Measurements from ENCODE around the gene CRACDL.

The CRACDL gene

DNA sequence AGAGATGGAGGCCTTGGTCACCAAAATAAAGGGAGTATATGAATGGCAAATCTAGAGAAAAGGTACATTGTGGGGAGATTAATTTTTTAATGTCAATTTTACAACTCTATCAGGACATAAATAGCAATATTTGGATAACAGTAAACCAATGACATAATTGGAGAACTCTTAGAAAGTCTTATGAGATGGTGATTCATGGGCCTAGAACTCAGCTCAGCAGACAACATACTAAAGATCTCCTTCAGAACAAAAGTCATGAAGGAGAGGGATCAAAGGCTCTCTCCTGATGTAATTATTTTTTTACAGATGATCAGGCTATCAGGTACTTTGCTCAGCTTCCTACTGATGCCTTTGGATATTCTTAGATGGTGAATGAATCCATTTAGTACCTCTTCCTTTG, 90.0 kb downstream of the CRACDL start:
- TF ChIP-seq FOXK2 (IDR thresholded peaks at IDR 0.05) (no peak), NFRKB (IDR thresholded peaks at IDR 0.05) (no peak), SP1 (IDR thresholded peaks at IDR 0.05) (no peak), ELF4 (IDR thresholded peaks at IDR 0.05) (no peak), FOXM1 (IDR thresholded peaks at IDR 0.05; ENCODE audit: borderline replicate concordance) (no peak), SUZ12 (IDR thresholded peaks at IDR 0.05) (no peak)
- TF ChIP-seq, protein P1, sequence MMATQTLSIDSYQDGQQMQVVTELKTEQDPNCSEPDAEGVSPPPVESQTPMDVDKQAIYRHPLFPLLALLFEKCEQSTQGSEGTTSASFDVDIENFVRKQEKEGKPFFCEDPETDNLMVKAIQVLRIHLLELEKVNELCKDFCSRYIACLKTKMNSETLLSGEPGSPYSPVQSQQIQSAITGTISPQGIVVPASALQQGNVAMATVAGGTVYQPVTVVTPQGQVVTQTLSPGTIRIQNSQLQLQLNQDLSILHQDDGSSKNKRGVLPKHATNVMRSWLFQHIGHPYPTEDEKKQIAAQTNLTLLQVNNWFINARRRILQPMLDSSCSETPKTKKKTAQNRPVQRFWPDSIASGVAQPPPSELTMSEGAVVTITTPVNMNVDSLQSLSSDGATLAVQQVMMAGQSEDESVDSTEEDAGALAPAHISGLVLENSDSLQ (IDR thresholded peaks at IDR 0.05) = no peak
- ChIA-PET CTCF (no interaction called here), POLR2A (no interaction called here)
- no peak for DNase-seq (ENCODE audit: extremely low spot score)

DNA sequence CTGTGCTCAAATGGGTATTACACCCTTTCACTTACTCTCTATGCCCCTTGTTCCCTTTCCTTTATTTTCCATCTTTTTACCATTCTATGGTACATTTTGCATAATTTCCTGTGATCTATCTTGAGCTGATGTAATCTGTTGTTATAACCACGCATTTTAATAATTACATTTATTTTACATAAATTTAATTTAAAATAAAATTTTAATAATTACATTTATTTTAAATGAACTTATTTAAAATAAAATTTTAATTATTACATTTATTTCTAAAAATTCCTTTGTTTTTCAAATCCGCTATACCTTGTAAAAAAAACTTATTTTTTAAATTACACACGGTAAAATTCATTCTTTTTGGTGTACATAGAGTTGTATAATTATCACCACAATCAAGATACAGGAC, 93.9 kb downstream of the CRACDL start:
- TF ChIP-seq L3MBTL2 (conservative IDR thresholded peaks at IDR 0.05) = no peak
- TF ChIP-seq, protein P1 (IDR thresholded peaks at IDR 0.05) = no peak
- no peak for TF ChIP-seq ELF4 (IDR thresholded peaks at IDR 0.05)
- TF ChIP-seq ZNF384 (IDR thresholded peaks at IDR 0.05) = no peak
- TF ChIP-seq NFRKB (IDR thresholded peaks at IDR 0.05) = no peak
- no peak for TF ChIP-seq FOXK2 (IDR thresholded peaks at IDR 0.05)
- TF ChIP-seq LEF1 (IDR thresholded peaks at IDR 0.05; ENCODE audit: borderline replicate concordance) = no peak
- no peak for TF ChIP-seq FOXA1 (IDR thresholded peaks at IDR 0.05)
- POLR2A ChIA-PET = no interaction called here
- CTCF ChIA-PET = no interaction called here

DNA sequence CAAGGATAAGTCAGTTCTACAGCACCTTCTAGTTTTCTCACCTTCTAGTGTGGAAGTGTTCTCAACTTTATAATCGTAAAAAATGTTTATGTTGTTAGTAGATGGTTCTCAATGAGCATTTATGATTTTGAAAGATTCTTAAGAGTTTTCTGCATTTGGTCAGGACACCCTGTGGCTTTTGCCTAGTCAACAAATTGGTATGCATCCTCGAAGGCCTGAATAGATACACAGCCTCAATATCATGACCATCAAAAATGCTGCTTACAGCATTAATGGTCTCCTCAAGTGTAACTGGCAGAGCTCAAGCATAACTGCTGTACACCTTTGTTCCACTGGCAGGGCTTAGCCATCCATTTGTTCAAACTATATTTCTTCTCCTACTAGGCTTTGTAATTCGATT, 96.7 kb downstream of the CRACDL start:
- DNase-seq (ENCODE audit: extremely low spot score) = no peak
- ChIA-PET POLR2A (no interaction called here), CTCF (interaction anchor here (1.2 kb wide), 1 partner anchor 190 kb away, joined by 6 read pairs; no protein-coding TSS in a partner anchor)
- TF ChIP-seq FOXK2 (IDR thresholded peaks at IDR 0.05) = no peak

More for the DNA sequence above, 93.9 kb downstream of the CRACDL start:
- no peak for DNase-seq (ENCODE audit: extremely low spot score)

DNA sequence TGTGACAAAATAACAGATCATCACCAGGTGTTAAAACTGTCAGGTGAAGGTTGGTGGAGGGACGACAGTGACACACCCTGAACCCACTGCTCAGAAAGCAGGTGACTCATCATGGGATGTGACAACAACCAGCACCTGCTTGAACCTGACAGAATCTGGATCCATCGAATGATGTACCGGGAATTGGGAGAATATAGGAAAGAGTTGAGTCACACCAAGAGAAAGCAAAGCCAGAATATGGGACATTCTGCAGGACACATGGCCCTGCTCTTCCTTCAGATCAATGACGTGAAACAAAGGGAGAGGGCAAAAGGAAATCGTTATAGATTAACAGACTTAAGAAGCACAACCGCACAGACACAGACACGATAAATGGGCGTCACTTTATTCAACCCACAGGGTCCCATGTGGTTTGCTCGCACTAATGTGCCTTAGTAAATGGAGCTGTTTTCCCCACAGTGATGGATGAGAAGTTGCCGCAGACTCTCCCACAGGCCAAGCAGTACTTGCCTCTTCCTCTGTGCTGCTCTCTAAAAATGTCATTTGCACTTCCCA, 100.1 kb downstream of the CRACDL start:
- no peak for DNase-seq (ENCODE audit: extremely low spot score)
- no peak for TF ChIP-seq HDGF (IDR thresholded peaks at IDR 0.05; ENCODE audit: borderline replicate concordance)
- no peak for TF ChIP-seq ELF4 (IDR thresholded peaks at IDR 0.05)
- TF ChIP-seq FOXK2 (IDR thresholded peaks at IDR 0.05) = no peak
- no peak for TF ChIP-seq FOXA1 (IDR thresholded peaks at IDR 0.05)
- TF ChIP-seq, protein P1 (IDR thresholded peaks at IDR 0.05) = no peak
- TF ChIP-seq TARDBP (IDR thresholded peaks at IDR 0.05) = no peak
- no peak for TF ChIP-seq NFRKB (IDR thresholded peaks at IDR 0.05)
- TF ChIP-seq SUZ12 (IDR thresholded peaks at IDR 0.05) = no peak
- TF ChIP-seq LEF1 (IDR thresholded peaks at IDR 0.05; ENCODE audit: borderline replicate concordance) = no peak
- TF ChIP-seq ARNT (IDR thresholded peaks at IDR 0.05) = no peak
- TF ChIP-seq SP1 (IDR thresholded peaks at IDR 0.05) = no peak
- TF ChIP-seq CTBP1 (IDR thresholded peaks at IDR 0.05; ENCODE audit: borderline replicate concordance) = no peak
- no peak for TF ChIP-seq FOXM1 (IDR thresholded peaks at IDR 0.05; ENCODE audit: borderline replicate concordance)
- TF ChIP-seq BHLHE40 (IDR thresholded peaks at IDR 0.05; ENCODE audit: borderline replicate concordance) = no peak
- TF ChIP-seq L3MBTL2 (conservative IDR thresholded peaks at IDR 0.05) = no peak
- no peak for TF ChIP-seq ZNF384 (IDR thresholded peaks at IDR 0.05)
- CTCF ChIA-PET = interaction anchor here (0.6 to 2.5 kb wide), 2 partner anchors 186 to 208 kb away, joined by 3 to 11 read pairs; no protein-coding TSS in a partner anchor
- POLR2A ChIA-PET = no interaction called here

DNA sequence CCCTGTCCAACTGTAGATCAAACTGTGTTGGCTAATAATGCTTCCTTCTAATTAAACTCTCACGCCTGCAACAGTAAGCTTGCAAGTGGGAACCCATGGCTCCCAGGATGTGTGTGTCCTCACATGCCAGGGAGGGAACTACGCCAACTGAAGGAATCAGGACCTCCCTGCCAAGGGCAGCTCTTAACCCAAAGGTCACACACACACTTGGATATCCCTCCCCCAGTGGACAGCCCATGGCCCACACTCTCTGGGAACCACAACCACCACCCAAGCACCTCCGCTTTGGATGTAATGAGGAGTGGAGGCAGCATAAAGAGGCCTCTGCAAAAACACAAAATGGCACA, 102.1 kb downstream of the CRACDL start:
- CTCF ChIA-PET = no interaction called here
- no peak for DNase-seq (ENCODE audit: extremely low spot score)
- TF ChIP-seq SUZ12 (IDR thresholded peaks at IDR 0.05) (no peak), TARDBP (IDR thresholded peaks at IDR 0.05) (no peak), LEF1 (IDR thresholded peaks at IDR 0.05; ENCODE audit: borderline replicate concordance) (no peak)
- POLR2A ChIA-PET = no interaction called here

DNA sequence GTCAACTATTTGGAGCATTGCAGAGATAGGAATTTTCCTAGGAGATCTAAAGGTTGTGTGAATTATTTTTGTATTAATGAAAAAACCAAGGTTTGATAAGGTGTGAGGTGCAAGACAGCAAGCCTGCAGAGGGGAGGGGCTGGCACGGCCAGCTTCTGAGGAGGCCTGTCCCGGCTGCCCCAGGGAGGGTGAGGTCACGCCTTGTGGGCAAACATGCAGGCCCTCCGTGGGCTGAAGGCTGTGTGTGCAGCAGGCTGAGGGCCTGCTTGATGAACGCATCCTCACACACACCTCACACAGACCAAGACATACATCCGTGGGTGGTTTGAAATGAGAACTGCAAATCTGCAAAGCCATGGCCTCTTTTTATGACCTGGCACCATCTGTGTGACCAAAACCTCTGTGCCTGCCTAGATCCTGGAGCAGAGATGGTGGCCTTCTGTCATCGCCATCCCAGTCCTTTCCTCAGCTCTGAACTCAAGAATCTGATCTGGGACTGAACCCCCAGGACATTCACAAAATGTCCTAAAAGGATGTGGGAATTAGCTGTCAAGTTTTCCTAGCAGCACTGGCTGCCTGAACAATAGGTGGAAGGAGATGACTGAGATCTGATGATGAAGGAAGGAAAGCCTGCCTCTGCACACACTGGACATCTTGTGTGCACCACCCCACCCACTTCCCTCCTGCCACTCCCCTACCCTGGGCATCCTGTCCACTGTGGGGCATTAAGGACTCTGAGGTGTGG, 102.7 kb downstream of the CRACDL start:
- ChIA-PET POLR2A (no interaction called here), CTCF (interaction anchor here (2.4 kb wide), 1 partner anchor 184 kb away, joined by 5 read pairs; no protein-coding TSS in a partner anchor)
- no peak for DNase-seq (ENCODE audit: extremely low spot score)
- no peak for TF ChIP-seq TARDBP (IDR thresholded peaks at IDR 0.05)
- TF ChIP-seq FOXK2 (IDR thresholded peaks at IDR 0.05) = no peak
- TF ChIP-seq FOXM1 (IDR thresholded peaks at IDR 0.05; ENCODE audit: borderline replicate concordance) = no peak
- TF ChIP-seq ELF4 (IDR thresholded peaks at IDR 0.05) = no peak

DNA sequence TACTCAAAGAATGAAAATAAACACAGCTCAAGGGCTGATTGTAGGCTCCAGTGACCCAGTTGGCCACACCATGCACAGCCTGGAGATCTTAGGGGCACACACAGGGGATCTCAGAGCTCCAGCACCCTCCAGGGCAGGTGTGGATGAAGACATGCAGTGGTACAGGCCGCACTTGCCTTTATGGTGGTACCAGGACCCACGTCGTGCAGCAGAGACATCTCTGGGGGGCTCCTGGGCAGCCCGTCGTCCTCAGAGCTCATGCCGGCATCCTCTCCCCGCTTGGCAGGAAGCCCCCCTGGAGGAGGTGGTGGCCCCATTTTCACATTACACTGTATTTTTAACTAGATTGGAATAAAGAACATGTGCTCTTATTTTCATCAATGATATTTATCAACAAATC, 103.9 kb downstream of the CRACDL start:
- ChIA-PET CTCF (interaction anchor here (2.4 kb wide), 1 partner anchor 183 kb away, joined by 5 read pairs; no protein-coding TSS in a partner anchor), POLR2A (no interaction called here)
- TF ChIP-seq, protein P1 (IDR thresholded peaks at IDR 0.05) = no peak
- no peak for TF ChIP-seq FOXK2 (IDR thresholded peaks at IDR 0.05)
- TF ChIP-seq FOXM1 (IDR thresholded peaks at IDR 0.05; ENCODE audit: borderline replicate concordance) = no peak
- TF ChIP-seq HDGF (IDR thresholded peaks at IDR 0.05; ENCODE audit: borderline replicate concordance) = no peak
- TF ChIP-seq ARNT (IDR thresholded peaks at IDR 0.05) = no peak
- no peak for TF ChIP-seq ZNF384 (IDR thresholded peaks at IDR 0.05)
- TF ChIP-seq TARDBP (IDR thresholded peaks at IDR 0.05) = no peak
- TF ChIP-seq BHLHE40 (IDR thresholded peaks at IDR 0.05; ENCODE audit: borderline replicate concordance) = no peak
- TF ChIP-seq LEF1 (IDR thresholded peaks at IDR 0.05; ENCODE audit: borderline replicate concordance) = no peak
- no peak for DNase-seq (ENCODE audit: extremely low spot score)

Data from HEK293T (cell line).